ENCODE results near the gene FAM131C. TPM values are rescaled to one million over a fixed set of nuclear protein-coding genes. Genes with fewer than 3 reads are reported as not detected.

Gene FAM131C
- total and polyA plus RNA-seq, 2 donors (not counting 1 experiment from before 2014, with no cell fraction given), result 0.34 to 0.50 TPM

GRCh38 chr1:16112596-16113555, 39.4 kb upstream of the FAM131C start:
- peak in 1 of 2 donors; percentile 68 for DNase-seq (ENCODE audit: low read depth in 2 of 2)

DNA sequence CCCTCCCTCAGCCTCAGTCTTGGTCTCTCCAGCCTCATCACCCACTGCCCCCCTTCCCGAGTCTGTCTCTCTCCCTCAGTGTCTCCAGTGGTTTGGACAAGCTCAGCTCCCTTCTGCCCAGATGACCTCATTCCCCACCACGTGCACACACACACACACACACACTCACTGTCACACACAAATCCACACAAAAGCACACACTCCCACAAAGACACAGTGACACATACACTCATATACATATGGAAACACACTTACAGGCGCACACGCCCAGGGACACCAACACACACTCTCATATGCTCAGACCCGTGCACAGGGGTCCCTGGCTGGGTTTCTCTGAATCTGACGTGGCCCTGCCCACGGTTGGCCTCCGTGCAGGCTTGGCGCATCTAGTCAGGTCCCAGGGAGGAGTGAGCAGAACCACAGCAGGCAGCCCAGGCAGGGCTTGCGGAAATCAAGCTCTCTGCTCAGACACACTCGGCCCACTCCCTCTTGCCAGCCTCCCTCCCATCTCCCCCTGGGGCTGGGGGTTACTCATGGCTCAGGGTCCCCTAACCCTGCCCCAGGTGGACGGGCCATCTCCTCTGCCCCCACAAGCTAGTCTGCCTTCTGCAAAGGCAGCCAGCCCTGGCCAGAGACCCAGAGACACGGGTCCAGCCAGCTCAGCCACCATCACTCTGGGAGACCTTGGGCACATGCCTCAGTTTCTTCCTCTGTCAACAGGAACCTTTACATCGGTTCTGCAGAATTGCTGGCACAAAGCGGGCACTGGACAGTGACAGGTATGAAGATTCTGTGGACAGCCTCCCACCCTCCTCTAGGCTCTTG, 38.5 kb upstream of the FAM131C start:
- Histone ChIP-seq H3K4me3 (replicated peaks in 1 of 4; ENCODE audit: control extremely low read depth in 1 of 4, insufficient read depth in 1 of 4, low read depth in 3 of 4, low read length in 4 of 4) (no peak overlapping the region), H3K9me3 (ENCODE audit: control insufficient read depth, insufficient read depth, low read depth, low read length) (no peaks in the 10 kb centered on the region), H3K9ac (ENCODE audit: insufficient read depth, low read length) (no peak overlapping the region), H3K36me3 (ENCODE audit: control insufficient read depth, insufficient read depth, low read length) (no peaks in the 10 kb centered on the region), H3K4me2 (ENCODE audit: extremely low read depth, insufficient read depth, low read length) (no peak overlapping the region), H3K79me2 (ENCODE audit: control insufficient read depth, insufficient read depth, low read length) (no peaks in the 10 kb centered on the region), H2AFZ (ENCODE audit: low read length) (no peak overlapping the region), H3K27me3 (ENCODE audit: control insufficient read depth, insufficient read depth, low read length) (no peaks in the 10 kb centered on the region), H4K20me1 (ENCODE audit: control insufficient read depth, extremely low read depth, insufficient read depth, low read length) (no peaks in the 10 kb centered on the region), H3K4me1 (ENCODE audit: control insufficient read depth, extremely low read depth, insufficient read depth, low read length) (peaks cover 5% of the 10 kb centered on the region), H3K27ac (ENCODE audit: insufficient read depth, low read length) (no peak overlapping the region)
- peak; percentile 88 to 94 for DNase-seq (ENCODE audit: low read depth in 2 of 2)
- TF ChIP-seq EZH2 (IDR thresholded peaks at IDR 0.05; ENCODE audit: low read length, missing control alignments), result no peak
- TF ChIP-seq CTCF (conservative IDR thresholded peaks at IDR 0.05 in 1 of 2, IDR thresholded peaks at IDR 0.05 in 1 of 2; ENCODE audit: low read depth in 1 of 2, low read length in 2 of 2), result no peak

More at GRCh38 chr1:16112596-16113555, 39.4 kb upstream of the FAM131C start:
- Histone ChIP-seq H3K9me3 (ENCODE audit: control insufficient read depth, insufficient read depth, low read depth, low read length) (no peaks in the 10 kb centered on the region), H2AFZ (ENCODE audit: low read length) (no peak overlapping the region), H3K79me2 (ENCODE audit: control insufficient read depth, insufficient read depth, low read length) (no peaks in the 10 kb centered on the region), H3K27ac (ENCODE audit: insufficient read depth, low read length) (no peak overlapping the region), H3K27me3 (ENCODE audit: control insufficient read depth, insufficient read depth, low read length) (no peaks in the 10 kb centered on the region), H3K4me1 (ENCODE audit: control insufficient read depth, extremely low read depth, insufficient read depth, low read length) (peaks cover 5% of the 10 kb centered on the region), H3K9ac (ENCODE audit: insufficient read depth, low read length) (no peak overlapping the region), H4K20me1 (ENCODE audit: control insufficient read depth, extremely low read depth, insufficient read depth, low read length) (no peaks in the 10 kb centered on the region), H3K36me3 (ENCODE audit: control insufficient read depth, insufficient read depth, low read length) (no peaks in the 10 kb centered on the region), H3K4me2 (ENCODE audit: extremely low read depth, insufficient read depth, low read length) (no peak overlapping the region), H3K4me3 (replicated peaks in 1 of 4; ENCODE audit: control extremely low read depth in 1 of 4, insufficient read depth in 1 of 4, low read depth in 3 of 4, low read length in 4 of 4) (no peak overlapping the region)
- TF ChIP-seq CTCF (conservative IDR thresholded peaks at IDR 0.05 in 1 of 2, IDR thresholded peaks at IDR 0.05 in 1 of 2; ENCODE audit: low read depth in 1 of 2, low read length in 2 of 2) (no peak), EZH2 (IDR thresholded peaks at IDR 0.05; ENCODE audit: low read length, missing control alignments) (no peak)

DNA sequence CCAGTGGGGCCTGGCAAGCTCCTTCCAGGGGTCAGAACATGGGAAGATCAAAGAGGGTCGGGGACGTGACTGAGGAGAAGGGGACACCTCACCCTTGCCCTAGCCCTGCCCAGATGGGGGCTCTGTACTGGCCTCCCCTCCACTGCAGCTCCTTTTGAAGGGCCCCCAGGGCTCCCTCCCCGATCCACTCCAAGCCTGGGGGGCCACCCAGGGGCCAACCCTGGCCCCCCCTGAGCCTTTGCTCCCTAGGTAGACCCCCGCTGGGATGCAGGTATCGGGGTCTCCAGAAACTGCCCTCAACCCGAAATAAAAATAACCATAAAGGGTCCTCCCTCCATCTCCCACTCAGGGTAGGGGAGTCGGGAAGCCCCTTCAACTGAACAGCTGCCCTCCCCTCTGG, 37.4 kb upstream of the FAM131C start:
- Histone ChIP-seq H3K36me3 (ENCODE audit: control insufficient read depth, insufficient read depth, low read length) (no peaks in the 10 kb centered on the region), H3K4me3 (replicated peaks in 1 of 4; ENCODE audit: control extremely low read depth in 1 of 4, insufficient read depth in 1 of 4, low read depth in 3 of 4, low read length in 4 of 4) (no peak overlapping the region), H3K27ac (ENCODE audit: insufficient read depth, low read length) (no peak overlapping the region), H3K9ac (ENCODE audit: insufficient read depth, low read length) (no peak overlapping the region), H3K4me1 (ENCODE audit: control insufficient read depth, extremely low read depth, insufficient read depth, low read length) (peaks cover 5% of the 10 kb centered on the region), H3K79me2 (ENCODE audit: control insufficient read depth, insufficient read depth, low read length) (no peaks in the 10 kb centered on the region), H4K20me1 (ENCODE audit: control insufficient read depth, extremely low read depth, insufficient read depth, low read length) (no peaks in the 10 kb centered on the region), H3K4me2 (ENCODE audit: extremely low read depth, insufficient read depth, low read length) (no peak overlapping the region), H2AFZ (ENCODE audit: low read length) (no peak overlapping the region), H3K9me3 (ENCODE audit: control insufficient read depth, insufficient read depth, low read depth, low read length) (no peaks in the 10 kb centered on the region), H3K27me3 (ENCODE audit: control insufficient read depth, insufficient read depth, low read length) (no peaks in the 10 kb centered on the region)
- DNase-seq (ENCODE audit: low read depth in 2 of 2), result no peak
- no peak for TF ChIP-seq CTCF (conservative IDR thresholded peaks at IDR 0.05 in 1 of 2, IDR thresholded peaks at IDR 0.05 in 1 of 2; ENCODE audit: low read depth in 1 of 2, low read length in 2 of 2)
- TF ChIP-seq EZH2 (IDR thresholded peaks at IDR 0.05; ENCODE audit: low read length, missing control alignments), result no peak

All from fibroblast of lung (primary cell).